ENCODE data around the gene SSTR3.
A peak's percentile ranks its signal among the peaks of the same experiment; 100 is the strongest.
"Not testable (repeated sequence)": the region's sequence is repeated elsewhere in the genome, so short reads cannot be mapped to it uniquely, and the experiment has no call there.

The SSTR3 gene

GRCh38 chr22:37243402-37244113 lies 31.3 kb upstream of the SSTR3 start:
- H3K27ac ChIP-seq, result peak overlapping the region in 19 of 21 experiments; percentile 41 to 97 (median 79)
- H3K4me3 ChIP-seq, result peak overlapping the region; percentile 37 to 56 (median 52)

- Histone ChIP-seq H3K27ac (peak overlapping the region in 17 of 21 experiments; percentile 49 to 97 (median 80)), H3K4me3 (peak overlapping the region; percentile 37 to 56 (median 52))
Measured at GRCh38 chr22:37242395-37242918, 30.2 kb upstream of the SSTR3 start.

- peak overlapping the region; percentile 4 to 53 (median 18) for H3K4me3 ChIP-seq
- H3K27ac ChIP-seq, result peak overlapping the region in 16 of 21 experiments; percentile 2 to 94 (median 61)
Measured at GRCh38 chr22:37241351-37242142, 29.3 kb upstream of the SSTR3 start.

- peak overlapping the region in 14 of 21 experiments; percentile 2 to 94 (median 66) for H3K27ac ChIP-seq
Measured at GRCh38 chr22:37240941-37241320, 28.7 kb upstream of the SSTR3 start.

GRCh38 chr22:37240240-37240940 lies 28.1 kb upstream of the SSTR3 start:
- Histone ChIP-seq H3K27ac (peak overlapping the region in 9 of 21 experiments; percentile 38 to 94 (median 70)), H3K4me3 (no peak overlapping the region)

More at GRCh38 chr22:37240941-37241320, 28.7 kb upstream of the SSTR3 start:
- H3K4me3 ChIP-seq, result peak overlapping the region in 4 of 7 experiments; percentile 18 to 53 (median 40)

GRCh38 chr22:37239336-37240239 lies 27.3 kb upstream of the SSTR3 start:
- Histone ChIP-seq H3K27ac (peak overlapping the region in 4 of 21 experiments; percentile 48 to 92 (median 67)), H3K4me3 (no peak overlapping the region)

GRCh38 chr22:37237371-37238268 lies 25.3 kb upstream of the SSTR3 start:
- Histone ChIP-seq H3K27ac (peak overlapping the region in 10 of 21 experiments; percentile 4 to 92 (median 56)), H3K4me3 (no peak overlapping the region)

- no peak overlapping the region for H3K4me3 ChIP-seq
- H3K27ac ChIP-seq, result peak overlapping the region in 5 of 21 experiments; percentile 4 to 92 (median 32)
Measured at GRCh38 chr22:37235897-37236607, 23.8 kb upstream of the SSTR3 start.

GRCh38 chr22:37234736-37235711 lies 22.7 kb upstream of the SSTR3 start:
- no peak overlapping the region for H3K4me3 ChIP-seq
- H3K27ac ChIP-seq, result peak overlapping the region in 5 of 21 experiments; percentile 16 to 92 (median 32)

GRCh38 chr22:37233751-37234631 lies 21.7 kb upstream of the SSTR3 start:
- peak overlapping the region in 4 of 21 experiments; percentile 16 to 92 (median 46) for H3K27ac ChIP-seq

GRCh38 chr22:37233371-37233750 lies 21.1 kb upstream of the SSTR3 start:
- not testable (repeated sequence) for H3K4me3 ChIP-seq
- peak overlapping the region in 3 of 21 experiments; percentile 32 to 92 (median 59) for H3K27ac ChIP-seq

More at GRCh38 chr22:37233751-37234631, 21.7 kb upstream of the SSTR3 start:
- no peak overlapping the region for H3K4me3 ChIP-seq

- peak overlapping the region in 9 of 21 experiments; percentile 45 to 98 (median 88) for H3K27ac ChIP-seq
Measured at GRCh38 chr22:37232140-37232998, 20.1 kb upstream of the SSTR3 start.

GRCh38 chr22:37231406-37232139 lies 19.3 kb upstream of the SSTR3 start:
- Histone ChIP-seq H3K4me3 (no peak overlapping the region), H3K27ac (peak overlapping the region in 14 of 21 experiments; percentile 24 to 98 (median 67))

More at GRCh38 chr22:37232140-37232998, 20.1 kb upstream of the SSTR3 start:
- H3K4me3 ChIP-seq, result no peak overlapping the region

Measured in skin epidermis (tissue), 12 donors.